GM21786 (cell line): ENCODE measurements around the gene SPTBN2.
A peak's percentile ranks its signal among the peaks of the same experiment; 100 is the strongest.

Experiments
- ATAC-seq: cut with Tn5 transposase; IDR thresholded peaks from one replicate; pipeline ENCODE4 v1.9.1; 2021; ENCODE audit not compliant: unreplicated experiment

The SPTBN2 gene

DNA sequence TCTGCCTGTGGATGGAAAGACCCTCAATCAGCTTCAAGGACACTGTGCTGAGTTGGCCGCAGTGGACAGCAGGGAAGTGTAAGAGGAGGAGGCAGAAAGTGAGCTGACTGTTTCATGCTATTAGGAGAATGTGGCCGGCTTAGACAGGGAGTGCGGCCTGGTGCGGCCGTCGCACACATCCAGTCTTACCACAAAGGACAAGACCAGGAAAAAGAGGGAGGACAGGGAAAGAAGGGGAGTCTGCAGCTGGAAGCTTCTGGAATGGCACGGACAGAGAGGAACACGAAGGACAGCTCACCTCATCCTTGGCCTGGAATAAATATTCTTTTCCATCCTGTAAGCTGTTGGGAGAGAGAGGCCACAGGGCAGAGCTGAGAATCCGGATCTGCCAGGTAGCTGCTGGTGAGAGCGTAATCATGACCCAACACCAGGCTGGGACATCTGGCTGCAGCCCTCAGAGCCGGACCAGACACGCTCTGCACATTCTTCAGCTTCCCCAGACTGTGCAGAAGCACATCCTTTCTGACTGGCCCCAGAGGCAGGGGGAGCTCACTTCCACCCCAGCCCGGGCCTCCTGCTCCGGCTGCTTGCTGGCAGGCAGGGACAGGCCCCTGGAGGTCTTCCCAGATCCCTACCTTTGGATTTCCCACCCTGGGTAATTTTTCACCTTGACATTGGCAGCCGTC, 42.8 kb downstream of the SPTBN2 start:
- ATAC-seq = no peak

GRCh38 chr11:66685276-66686099, 43.5 kb downstream of the SPTBN2 start:
- no peak for ATAC-seq

GRCh38 chr11:66684635-66685034, 44.4 kb downstream of the SPTBN2 start:
- no peak for ATAC-seq

- no peak for ATAC-seq
These were observed 45.1 kb downstream of the SPTBN2 start for GRCh38 chr11:66683877-66684276.

GRCh38 chr11:66680966-66681645, 47.9 kb downstream of the SPTBN2 start:
- ATAC-seq = no peak

DNA sequence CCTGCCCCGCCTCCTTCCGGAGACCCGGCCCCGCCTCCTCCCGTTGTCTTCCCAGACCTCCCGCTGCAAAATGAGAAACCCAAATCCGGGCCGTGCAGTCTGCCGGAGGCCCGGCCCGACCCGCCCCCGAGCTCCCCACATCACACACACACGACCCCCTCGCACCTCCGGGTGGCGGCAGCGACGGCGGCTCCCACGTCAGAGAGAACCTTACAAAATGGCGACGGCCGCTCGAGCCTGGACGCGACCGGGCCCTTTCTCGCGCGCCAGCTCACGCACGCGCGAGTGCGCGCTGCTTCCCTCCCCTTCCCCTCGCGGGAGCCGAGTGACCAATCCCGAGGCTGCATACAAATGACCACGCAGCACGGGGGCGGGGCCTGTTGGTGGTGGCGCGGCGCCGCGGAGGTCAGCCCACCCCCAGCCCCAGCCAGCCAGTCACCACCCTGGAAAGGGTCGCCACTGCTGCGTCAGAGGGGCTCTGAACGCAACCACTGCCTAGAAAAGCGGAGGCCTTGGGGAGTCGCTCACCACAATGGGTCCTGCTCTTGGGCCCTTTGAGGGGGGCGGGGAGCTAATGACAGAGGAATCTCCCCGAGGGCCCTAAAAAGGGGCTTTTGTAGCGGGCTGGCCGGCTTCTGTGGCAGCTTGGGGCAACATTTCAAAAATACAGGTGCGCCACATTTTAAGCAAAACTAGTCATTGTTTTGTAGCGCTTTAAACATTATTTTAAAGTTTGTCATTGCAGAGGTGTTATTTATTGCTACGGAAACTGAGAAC, 51.2 kb downstream of the SPTBN2 start, which contains the start of gene RBM4B:
TSS of gene RBM4B (minus strand) at position 289 of the 777 bp plus-strand sequence. CDS start 808 bp downstream, outside the sequence.
- peak; percentile 84 for ATAC-seq

GRCh38 chr11:66676931-66677598, 52.0 kb downstream of the SPTBN2 start:
- no peak for ATAC-seq

GRCh38 chr11:66676282-66676919, 52.6 kb downstream of the SPTBN2 start:
- no peak for ATAC-seq

GRCh38 chr11:66674964-66675602, 53.9 kb downstream of the SPTBN2 start:
- ATAC-seq = no peak

DNA sequence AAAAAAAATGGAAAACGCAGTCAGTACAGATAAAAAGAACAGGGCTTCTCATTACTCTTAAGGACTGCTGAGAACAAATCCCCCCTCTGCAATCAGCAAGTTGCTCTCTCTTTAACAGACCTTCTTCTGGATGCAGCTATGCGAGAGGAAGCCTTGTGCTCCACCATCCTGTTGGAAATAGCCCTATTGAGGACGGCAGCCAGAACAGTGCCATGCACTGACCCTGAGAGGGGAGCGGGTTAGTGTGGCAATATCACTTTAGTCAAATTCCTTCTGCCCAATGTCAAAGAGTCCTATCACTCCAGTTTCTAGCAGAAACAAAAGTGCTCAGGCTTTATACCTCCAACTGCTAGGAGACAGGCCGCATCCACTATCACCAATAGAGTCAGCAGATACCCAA, 58.2 kb downstream of the SPTBN2 start:
- no peak for ATAC-seq

GRCh38 chr11:66665369-66665768, 63.6 kb downstream of the SPTBN2 start:
- ATAC-seq = no peak

DNA sequence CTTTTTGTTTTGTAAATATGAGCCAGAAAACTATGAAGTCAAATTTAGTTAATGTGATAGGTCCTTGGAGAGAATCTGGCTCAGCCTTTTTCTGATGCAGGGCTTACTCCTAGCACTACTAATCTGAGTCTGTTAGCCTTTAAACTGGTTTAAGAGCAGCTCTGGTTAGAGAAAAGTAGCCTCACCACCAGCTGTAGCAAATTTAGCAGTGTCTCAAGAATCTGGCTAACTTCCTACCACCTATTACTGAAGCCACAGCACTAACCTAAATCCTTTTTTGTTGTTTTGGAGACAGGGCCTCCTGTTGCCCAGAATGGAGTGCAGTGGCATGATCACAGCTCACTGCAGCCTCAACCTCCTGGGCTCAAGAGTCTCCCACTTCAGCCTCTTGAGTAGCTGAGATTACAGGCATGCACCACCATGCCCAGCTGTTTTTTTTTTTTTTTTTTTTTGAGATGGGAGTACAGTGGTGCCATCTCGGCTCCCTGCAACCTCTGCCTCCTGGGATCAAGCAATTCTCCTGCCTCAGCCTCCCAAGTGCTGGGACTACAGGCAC, 65.2 kb downstream of the SPTBN2 start:
- ATAC-seq = no peak

GRCh38 chr11:66659763-66660162, 69.3 kb downstream of the SPTBN2 start:
- ATAC-seq = no peak

DNA sequence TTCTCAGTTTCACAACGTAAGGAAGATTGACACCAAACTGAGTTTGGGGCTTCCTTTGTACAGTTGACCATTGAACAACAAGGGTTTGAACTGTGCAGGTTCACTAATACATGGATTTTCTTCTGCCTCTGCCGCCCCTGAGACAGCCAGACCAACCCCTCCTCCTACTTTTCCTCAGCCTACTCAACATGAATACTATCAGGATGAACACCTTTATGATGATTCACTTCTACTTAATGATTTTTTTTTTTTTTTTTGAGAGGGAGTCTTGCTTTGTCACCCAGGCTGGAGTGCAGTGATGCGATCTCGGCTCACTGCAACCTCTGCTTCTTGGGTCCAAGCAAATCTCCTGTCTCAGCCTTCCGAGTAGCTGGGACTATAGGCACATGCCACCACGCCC, 75.9 kb downstream of the SPTBN2 start:
- no peak for ATAC-seq

DNA sequence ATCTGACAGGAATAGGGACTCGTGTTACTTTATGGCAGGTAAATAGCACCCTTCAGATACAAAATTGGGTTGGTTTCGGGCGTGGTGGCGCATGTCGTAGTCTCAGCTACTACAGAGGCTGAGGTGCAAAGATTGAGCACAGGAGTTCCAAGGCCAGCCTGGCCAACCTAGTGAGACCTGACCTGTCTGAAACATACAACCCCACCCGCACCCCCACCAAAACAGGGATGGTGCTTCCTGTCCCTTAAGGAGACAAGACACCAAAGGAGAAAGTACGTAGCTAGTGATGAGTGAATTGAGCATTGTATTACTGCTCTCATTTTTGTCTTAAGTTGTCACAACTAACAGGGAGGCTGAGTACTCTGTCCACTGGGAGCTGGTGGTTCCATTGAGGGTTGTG, 76.4 kb downstream of the SPTBN2 start:
- ATAC-seq = no peak

DNA sequence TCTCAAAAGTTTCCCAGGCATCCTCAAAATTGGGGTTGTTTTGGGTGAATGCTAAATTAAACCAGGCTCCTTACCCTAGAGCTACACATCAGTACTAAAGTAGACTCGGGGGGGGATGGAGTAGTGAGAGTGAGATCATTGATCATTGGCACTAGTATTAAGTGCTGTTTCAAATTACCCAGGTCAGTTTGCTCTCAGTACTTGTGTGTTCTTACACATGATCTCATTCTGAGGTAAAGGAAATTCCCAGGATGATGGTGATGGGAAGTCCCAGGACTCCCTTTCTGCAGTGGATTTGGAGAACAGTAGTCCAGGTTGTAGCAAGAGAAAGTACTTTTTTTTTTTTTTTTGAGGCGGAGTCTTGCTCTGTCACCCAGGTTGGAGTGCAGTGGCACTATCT, 78.0 kb downstream of the SPTBN2 start:
- no peak for ATAC-seq

GRCh38 chr11:66649903-66650302, 79.1 kb downstream of the SPTBN2 start:
- ATAC-seq = no peak

DNA sequence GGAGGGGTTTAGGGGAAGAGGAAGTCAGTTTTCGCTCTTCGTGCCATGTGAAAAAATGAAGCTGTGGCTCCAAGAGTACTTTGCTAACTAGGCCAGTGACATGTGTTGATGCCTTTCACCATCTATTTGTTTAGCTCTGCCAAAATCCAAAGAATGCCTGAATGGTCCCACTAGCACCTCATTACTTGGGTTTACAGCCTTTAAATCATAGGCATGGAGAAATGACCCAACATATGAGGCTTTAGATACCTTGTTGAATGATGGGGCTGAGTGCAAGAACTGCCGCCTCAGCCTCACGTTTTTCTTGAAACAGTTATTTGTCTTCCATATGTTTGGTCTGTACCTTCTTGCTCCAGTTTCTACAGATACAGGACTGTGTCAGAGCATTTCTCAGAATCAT, 82.2 kb downstream of the SPTBN2 start:
- ATAC-seq = no peak

- ATAC-seq = no peak
These were observed 85.1 kb downstream of the SPTBN2 start for GRCh38 chr11:66643745-66644437.
